HG02981 (cell line): ENCODE data around the gene ITGB5.

Experiments used
- ATAC-seq: cut with Tn5 transposase; IDR thresholded peaks from one replicate; pipeline ENCODE4 v1.9.1; 2021; ENCODE audit warnings: mild to moderate bottlenecking, moderate library complexity; ENCODE audit not compliant: unreplicated experiment

ITGB5 gene

GRCh38 chr3:124896824-124897526, 9.8 kb upstream of the ITGB5 start:
- no peak for ATAC-seq

- ATAC-seq = no peak
Observed at GRCh38 chr3:124895756-124896155, 8.6 kb upstream of the ITGB5 start.

GRCh38 chr3:124893526-124893925, 6.4 kb upstream of the ITGB5 start:
- no peak for ATAC-seq

GRCh38 chr3:124890573-124891190, 3.5 kb upstream of the ITGB5 start:
- ATAC-seq = no peak

GRCh38 chr3:124888482-124889441, 1.6 kb upstream of the ITGB5 start:
- no peak for ATAC-seq

- no peak for ATAC-seq
Observed at GRCh38 chr3:124887932-124888298, 750 bp upstream of the ITGB5 start.

- ATAC-seq = no peak
Observed at GRCh38 chr3:124886168-124887056, 753 bp downstream of the ITGB5 start.

GRCh38 chr3:124885466-124886167, 1.5 kb downstream of the ITGB5 start:
- ATAC-seq = no peak

- no peak for ATAC-seq
Observed at GRCh38 chr3:124884474-124885101, 2.6 kb downstream of the ITGB5 start.

- ATAC-seq = no peak
Observed at GRCh38 chr3:124883766-124884473, 3.2 kb downstream of the ITGB5 start.

GRCh38 chr3:124882816-124883747, 4.1 kb downstream of the ITGB5 start:
- ATAC-seq = no peak

GRCh38 chr3:124881976-124882697, 5.0 kb downstream of the ITGB5 start:
- ATAC-seq = no peak

GRCh38 chr3:124879337-124879680, 7.9 kb downstream of the ITGB5 start:
- no peak for ATAC-seq

- ATAC-seq = no peak
Observed at GRCh38 chr3:124878561-124879336, 8.4 kb downstream of the ITGB5 start.

- ATAC-seq = no peak
Observed at GRCh38 chr3:124877674-124878073, 9.5 kb downstream of the ITGB5 start.

GRCh38 chr3:124876401-124876878, 10.7 kb downstream of the ITGB5 start:
- no peak for ATAC-seq
